B cell (primary cell): ENCODE results near the gene PJA1. TPM values are rescaled to one million over a fixed set of nuclear protein-coding genes. Genes with fewer than 3 reads are reported as not detected.

Source experiments
- ATAC-seq: fragments of 200-7000 bp; cut with Tn5 transposase; one replicate; pipeline ENCODE4 v1.10.0; 2021; ENCODE audit warnings: low read depth, mild to moderate bottlenecking, moderate number of reproducible peaks, moderate library complexity
- CTCF ChIA-PET: fragments of 350-600 bp; sonication (Branson Sonifier 250); formaldehyde crosslinking; loops from one replicate; lab custom pipeline; 2021; ENCODE audit warnings: antibody characterized with exemption, inconsistent platforms; lab: Charles Lee
- POLR2A ChIA-PET: fragments of 350-600 bp; sonication (Branson Sonifier 250); formaldehyde crosslinking; loops from one replicate; lab custom pipeline; 2021; ENCODE audit warnings: antibody characterized with exemption; lab: Charles Lee
- DNase-seq: peaks from one replicate; pipeline ENCODE4 v3.0.0; 2013
- H2AFZ ChIP-seq: 2 replicates; pipeline ENCODE4 v1.6.1; 2012; ENCODE audit warnings: mild to moderate bottlenecking, low read depth, low read length; ENCODE audit not compliant: insufficient read depth, poor library complexity, severe bottlenecking
- H3K27ac ChIP-seq, 2 donors: 1 replicate in 1 of 2; 2 replicates in 1 of 2; pipeline ENCODE4 v1.5.1; 2012 to 2013; ENCODE audit warnings: low read length in 2 of 2, mild to moderate bottlenecking in 2 of 2, moderate library complexity in 1 of 2
- H3K27me3 ChIP-seq, 4 experiments: fragments of 200-600 bp in 1 of 4; sonication (generic) in 1 of 4; replicated peaks in 1 of 4; 1 replicate in 2 of 4; 2 replicates in 2 of 4; pipeline versions ENCODE4 v1.6.1 to v1.7.0; 2013 to 2016; ENCODE audit warnings: low read length in 3 of 4, mild to moderate bottlenecking in 2 of 4, mixed read lengths in 1 of 4, moderate library complexity in 1 of 4; ENCODE audit not compliant: insufficient read depth in 4 of 4, control insufficient read depth in 3 of 4; ENCODE audit errors: control extremely low read depth in 1 of 4
- H3K36me3 ChIP-seq, 2 experiments: replicated peaks in 1 of 2; 1 replicate in 1 of 2; 2 replicates in 1 of 2; pipeline versions ENCODE4 v1.6.1 to v1.7.1; 2013; ENCODE audit warnings: low read length in 1 of 2; ENCODE audit not compliant: insufficient read depth in 2 of 2, control insufficient read depth in 1 of 2; ENCODE audit errors: control extremely low read depth in 1 of 2, extremely low read depth in 1 of 2
- H3K4me1 ChIP-seq, 2 donors: fragments of 200-600 bp in 1 of 2; sonication (generic) in 1 of 2; 1 replicate in 1 of 2; 2 replicates in 1 of 2; pipeline versions ENCODE4 v1.5.1 to v1.6.1; 2013 to 2017; ENCODE audit warnings: low read length in 2 of 2; ENCODE audit not compliant: control insufficient read depth in 2 of 2, insufficient read depth in 2 of 2
- H3K4me2 ChIP-seq: replicated peaks from 2 replicates; pipeline ENCODE3; 2012; ENCODE audit warnings: mild to moderate bottlenecking, low read depth, low read length; ENCODE audit not compliant: poor library complexity, severe bottlenecking
- H3K4me3 ChIP-seq, 5 experiments: fragments of 200-600 bp in 1 of 5; sonication (generic) in 1 of 5; 1 replicate in 3 of 5; 2 replicates in 2 of 5; pipeline versions ENCODE4 v1.5.1 to v1.7.0; 2011 to 2016; ENCODE audit warnings: low read length in 4 of 5, mild to moderate bottlenecking in 4 of 5, low read depth in 2 of 5, control low read depth in 1 of 5, moderate library complexity in 1 of 5; ENCODE audit not compliant: insufficient read depth in 1 of 5; ENCODE audit errors: control extremely low read depth in 1 of 5, extremely low read depth in 1 of 5
- H3K79me2 ChIP-seq: fragments of 200-600 bp; sonication (generic); one replicate; pipeline ENCODE4 v1.6.0; 2016; ENCODE audit warnings: low read length; ENCODE audit not compliant: control insufficient read depth, insufficient read depth
- H3K9ac ChIP-seq: fragments of 200-600 bp; sonication (generic); 2 replicates; pipeline ENCODE4 v1.6.1; 2017; ENCODE audit warnings: mild to moderate bottlenecking, low read length, moderate library complexity
- H3K9me3 ChIP-seq, 3 donors: one replicate each; pipeline versions ENCODE4 v1.6.1 to v1.7.1; 2013; ENCODE audit warnings: low read length in 2 of 3; ENCODE audit not compliant: control insufficient read depth in 2 of 3, insufficient read depth in 1 of 3; ENCODE audit errors: control extremely low read depth in 1 of 3
- H4K20me1 ChIP-seq: 2 replicates; pipeline ENCODE4 v1.6.0; 2012; ENCODE audit warnings: mild to moderate bottlenecking, low read length; ENCODE audit not compliant: insufficient read depth, control insufficient read depth, poor library complexity, severe bottlenecking
- H3K27ac Mint-ChIP-seq: one replicate; pipeline ENCODE4 v1.8.0; 2021; ENCODE audit warnings: mixed read lengths
- H3K27me3 Mint-ChIP-seq: one replicate; pipeline ENCODE4 v1.8.0; 2021; ENCODE audit warnings: mixed read lengths
- H3K4me1 Mint-ChIP-seq: one replicate; pipeline ENCODE4 v1.8.0; 2021; ENCODE audit warnings: mixed read lengths
- H3K4me3 Mint-ChIP-seq: one replicate; pipeline ENCODE4 v1.8.0; 2021; ENCODE audit warnings: mixed read lengths
- H3K9me3 Mint-ChIP-seq: one replicate; pipeline ENCODE4 v1.8.0; 2022; ENCODE audit warnings: mixed read lengths; ENCODE audit not compliant: insufficient read depth
- EZH2 ChIP-seq: IDR thresholded peaks from 2 replicates; pipeline ENCODE4 v1.6.1; 2012; ENCODE audit warnings: borderline replicate concordance, low read depth, mild to moderate bottlenecking, moderate library complexity, low read length; ENCODE audit not compliant: insufficient read depth, poor library complexity, severe bottlenecking
- WGBS: methylation state at CpG from one replicate; pipeline ENCODE4 v1.1.5; 2013; ENCODE audit warnings: missing lambda C conversion rate; ENCODE audit not compliant: insufficient coverage; 5-methylcytosine and 5-hydroxymethylcytosine counted together
- intact Hi-C: fragments of 100-400 bp; cut with micrococcal nuclease; formaldehyde crosslinking; loops from one replicate; pipeline ENCODE4 v1.10.0; 2022
- polyA plus RNA-seq: library from polyadenylated mRNA; depleted of rRNA; stranded (reverse); fragments of >200 nt; gene quantifications from 2 replicates; pipeline ENCODE4 v1.2.3, GENCODE V29; 2012
- total RNA-seq, 2 donors: library from RNA; stranded (reverse); fragments of 120-200 nt in 1 of 2; gene quantifications; 1 replicate in 1 of 2; 2 replicates in 1 of 2; pipeline versions ENCODE4 v1.2.3 to v1.2.4, GENCODE V29; 2013 to 2022
- TF ChIP-seq, protein P1 (sequence below): fragments of 200-600 bp; IDR thresholded peaks from one replicate; pipeline ENCODE4 v1.8.0; 2022; ENCODE audit warnings: antibody characterized with exemption, mild to moderate bottlenecking

Gene PJA1
- total and polyA plus RNA-seq, 2 donors (not counting 1 experiment from before 2014, with no cell fraction given): 17.7 to 21.3 TPM

DNA sequence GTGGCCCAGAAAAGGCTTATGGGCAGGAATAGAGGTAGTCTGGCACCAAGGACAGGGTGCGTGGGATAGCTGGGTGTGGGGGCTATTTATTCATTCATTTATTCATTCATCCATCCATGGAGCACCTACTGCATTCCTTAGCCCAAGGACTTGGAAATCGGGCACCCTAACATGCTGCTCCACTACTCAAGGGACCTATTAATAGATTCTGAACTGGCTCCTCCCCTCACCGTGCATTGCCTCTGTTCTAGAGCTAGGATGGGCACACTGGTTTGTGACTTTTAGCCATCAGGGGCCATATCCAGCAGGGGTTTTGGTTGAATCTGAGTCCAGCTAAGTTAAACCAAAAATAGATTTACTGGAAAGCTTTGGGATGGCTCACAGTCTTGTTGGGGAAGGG, 30.6 kb upstream of the PJA1 start:
- no peak for ATAC-seq
- H3K4me3 ChIP-seq: no peak overlapping the region
- H3K79me2 ChIP-seq: no peaks in the 10 kb centered on the region
- Mint-ChIP-seq H3K27me3 (no peaks in the 10 kb centered on the region), H3K4me1 (no peaks in the 10 kb centered on the region), H3K9me3 (no peaks in the 10 kb centered on the region), H3K27ac (no peak overlapping the region), H3K4me3 (no peak overlapping the region)
- H3K36me3 ChIP-seq: no peaks in the 10 kb centered on the region
- H3K4me1 ChIP-seq: no peaks in the 10 kb centered on the region
- CTCF ChIA-PET: no interaction called here
- no peaks in the 10 kb centered on the region for H3K27me3 ChIP-seq
- H2AFZ ChIP-seq: no peak overlapping the region
- no CpG with 5 or more reads among the region's 3 CpGs for WGBS
- H3K27ac ChIP-seq: no peak overlapping the region
- H4K20me1 ChIP-seq: no peaks in the 10 kb centered on the region
- H3K9me3 ChIP-seq: no peaks in the 10 kb centered on the region
- no peak overlapping the region for H3K4me2 ChIP-seq
- TF ChIP-seq EZH2: no peak
- TF ChIP-seq, protein P1, sequence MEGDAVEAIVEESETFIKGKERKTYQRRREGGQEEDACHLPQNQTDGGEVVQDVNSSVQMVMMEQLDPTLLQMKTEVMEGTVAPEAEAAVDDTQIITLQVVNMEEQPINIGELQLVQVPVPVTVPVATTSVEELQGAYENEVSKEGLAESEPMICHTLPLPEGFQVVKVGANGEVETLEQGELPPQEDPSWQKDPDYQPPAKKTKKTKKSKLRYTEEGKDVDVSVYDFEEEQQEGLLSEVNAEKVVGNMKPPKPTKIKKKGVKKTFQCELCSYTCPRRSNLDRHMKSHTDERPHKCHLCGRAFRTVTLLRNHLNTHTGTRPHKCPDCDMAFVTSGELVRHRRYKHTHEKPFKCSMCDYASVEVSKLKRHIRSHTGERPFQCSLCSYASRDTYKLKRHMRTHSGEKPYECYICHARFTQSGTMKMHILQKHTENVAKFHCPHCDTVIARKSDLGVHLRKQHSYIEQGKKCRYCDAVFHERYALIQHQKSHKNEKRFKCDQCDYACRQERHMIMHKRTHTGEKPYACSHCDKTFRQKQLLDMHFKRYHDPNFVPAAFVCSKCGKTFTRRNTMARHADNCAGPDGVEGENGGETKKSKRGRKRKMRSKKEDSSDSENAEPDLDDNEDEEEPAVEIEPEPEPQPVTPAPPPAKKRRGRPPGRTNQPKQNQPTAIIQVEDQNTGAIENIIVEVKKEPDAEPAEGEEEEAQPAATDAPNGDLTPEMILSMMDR: no peak
- DNase-seq: no peak
- no peak overlapping the region for H3K9ac ChIP-seq
- intact Hi-C loops: no loop called here
- POLR2A ChIA-PET: no interaction called here

DNA sequence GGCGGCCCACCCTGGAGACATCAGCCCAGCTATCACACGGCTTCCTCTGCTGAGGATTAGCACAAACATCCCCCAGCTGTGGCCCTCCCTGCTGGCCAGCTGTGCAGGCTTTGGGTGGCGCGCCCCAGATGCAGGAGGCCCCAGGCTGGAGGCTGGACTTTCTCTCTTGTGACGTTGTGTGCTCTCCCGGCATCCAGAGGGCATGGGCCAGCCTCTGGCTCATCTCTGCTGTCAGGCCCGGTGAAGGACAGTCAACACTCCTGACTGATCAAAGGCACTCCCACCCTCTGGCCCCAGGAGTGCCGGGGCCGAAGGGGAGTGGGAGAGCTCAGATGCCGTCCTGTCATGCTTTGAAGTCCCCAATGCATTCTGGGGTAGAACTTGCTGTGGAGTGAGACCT, 29.9 kb upstream of the PJA1 start:
- Histone ChIP-seq H3K9ac (no peak overlapping the region), H3K4me2 (no peak overlapping the region), H3K4me1 (no peaks in the 10 kb centered on the region), H3K4me3 (no peak overlapping the region), H4K20me1 (no peaks in the 10 kb centered on the region), H2AFZ (no peak overlapping the region), H3K9me3 (no peaks in the 10 kb centered on the region), H3K79me2 (no peaks in the 10 kb centered on the region), H3K27ac (no peak overlapping the region), H3K36me3 (no peaks in the 10 kb centered on the region), H3K27me3 (no peaks in the 10 kb centered on the region)
- Mint-ChIP-seq H3K9me3 (no peaks in the 10 kb centered on the region), H3K4me3 (no peak overlapping the region), H3K27ac (no peak overlapping the region), H3K27me3 (no peaks in the 10 kb centered on the region), H3K4me1 (no peaks in the 10 kb centered on the region)
- no peak for ATAC-seq
- CTCF ChIA-PET: no interaction called here
- intact Hi-C loops: no loop called here
- 81% methylated on average over 7 of the region's 10 CpGs for WGBS
- POLR2A ChIA-PET: no interaction called here
- DNase-seq: no peak
- TF ChIP-seq, protein P1: no peak
- no peak for TF ChIP-seq EZH2
